CD4-positive, alpha-beta T cell treated with Interleukin-17A for 4 hours (primary cell): Measurements from ENCODE around the gene GPR137C.

Source experiments
- DNase-seq: peaks from one replicate; pipeline ENCODE4 v3.0.0-alpha.2; 2020; ENCODE audit warnings: mixed read lengths

The GPR137C gene, protein sequence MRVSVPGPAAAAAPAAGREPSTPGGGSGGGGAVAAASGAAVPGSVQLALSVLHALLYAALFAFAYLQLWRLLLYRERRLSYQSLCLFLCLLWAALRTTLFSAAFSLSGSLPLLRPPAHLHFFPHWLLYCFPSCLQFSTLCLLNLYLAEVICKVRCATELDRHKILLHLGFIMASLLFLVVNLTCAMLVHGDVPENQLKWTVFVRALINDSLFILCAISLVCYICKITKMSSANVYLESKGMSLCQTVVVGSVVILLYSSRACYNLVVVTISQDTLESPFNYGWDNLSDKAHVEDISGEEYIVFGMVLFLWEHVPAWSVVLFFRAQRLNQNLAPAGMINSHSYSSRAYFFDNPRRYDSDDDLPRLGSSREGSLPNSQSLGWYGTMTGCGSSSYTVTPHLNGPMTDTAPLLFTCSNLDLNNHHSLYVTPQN

DNA sequence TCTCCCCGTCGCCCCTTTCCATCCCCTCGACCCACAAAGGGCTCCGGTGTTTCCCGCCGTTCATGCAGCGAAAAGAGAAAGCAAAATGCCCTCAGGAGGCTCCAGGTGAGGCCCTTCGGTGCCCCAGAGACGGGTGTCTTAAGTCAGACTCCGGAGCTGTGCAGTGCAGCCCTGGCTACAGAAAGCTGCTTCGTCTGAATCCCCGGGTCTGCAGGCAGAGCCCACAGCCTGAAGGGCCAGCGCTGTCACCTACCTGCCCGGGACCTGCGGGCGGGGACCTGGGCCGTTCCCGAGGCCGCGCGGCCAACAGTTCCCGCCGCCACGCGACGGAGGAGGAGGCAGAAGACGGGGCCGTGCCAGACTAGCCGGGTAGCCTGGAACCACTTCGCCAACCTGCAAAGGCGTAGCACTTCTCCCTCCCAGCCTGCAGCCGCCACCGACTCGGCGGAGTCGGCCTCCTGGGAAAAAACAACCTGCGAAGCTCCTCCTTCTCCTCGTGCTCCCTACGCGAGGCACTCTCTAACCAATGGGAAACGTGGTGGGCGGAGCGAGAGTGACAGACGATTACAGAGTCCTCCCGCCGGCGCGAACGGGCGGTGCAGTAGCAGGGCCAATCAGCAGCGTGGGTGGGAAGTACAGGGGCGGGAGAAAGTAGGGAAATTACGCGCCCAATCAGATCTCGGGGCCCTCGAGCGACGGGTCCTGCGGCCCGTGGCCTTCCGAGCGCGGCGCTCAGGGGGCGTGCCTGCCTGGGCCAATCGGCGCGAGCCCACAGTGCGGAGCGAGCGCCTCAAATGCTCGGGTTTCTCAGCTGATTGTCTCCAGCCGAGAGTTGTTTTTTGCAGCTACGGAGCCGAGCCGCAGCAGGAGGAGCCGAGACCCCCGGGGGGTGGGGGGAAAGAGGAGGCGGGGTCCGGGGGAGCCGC is at the start of gene GPR137C, which contains the start of gene TXNDC16:
GPR137C (plus strand) TSS at position 774 of the 926 bp plus-strand sequence. CDS start 312 bp downstream, outside the sequence.
TXNDC16 (minus strand) TSS at position 443 of the 926 bp plus-strand sequence. CDS start 8,948 bp downstream, outside the sequence.
- DNase-seq: peak; percentile 99

DNA sequence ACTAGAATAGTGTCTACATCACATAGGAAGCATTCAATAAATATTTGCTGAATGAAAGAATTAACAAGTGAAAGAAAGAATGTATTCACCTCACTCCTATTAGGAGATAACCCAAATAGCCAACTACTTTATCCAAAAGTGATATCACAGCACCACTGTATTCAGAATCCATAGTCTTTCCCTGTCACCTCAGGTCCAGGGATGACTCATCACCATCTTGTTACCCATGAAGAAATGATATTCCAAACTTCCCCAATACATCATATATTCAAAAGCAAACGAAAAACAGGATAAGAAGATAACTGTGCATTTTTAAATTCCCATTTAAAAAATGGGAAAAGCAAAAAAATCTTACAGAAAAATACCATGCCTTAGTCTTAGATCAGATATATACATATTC is 39.4 kb upstream of the GPR137C start:
- DNase-seq: no peak

DNA sequence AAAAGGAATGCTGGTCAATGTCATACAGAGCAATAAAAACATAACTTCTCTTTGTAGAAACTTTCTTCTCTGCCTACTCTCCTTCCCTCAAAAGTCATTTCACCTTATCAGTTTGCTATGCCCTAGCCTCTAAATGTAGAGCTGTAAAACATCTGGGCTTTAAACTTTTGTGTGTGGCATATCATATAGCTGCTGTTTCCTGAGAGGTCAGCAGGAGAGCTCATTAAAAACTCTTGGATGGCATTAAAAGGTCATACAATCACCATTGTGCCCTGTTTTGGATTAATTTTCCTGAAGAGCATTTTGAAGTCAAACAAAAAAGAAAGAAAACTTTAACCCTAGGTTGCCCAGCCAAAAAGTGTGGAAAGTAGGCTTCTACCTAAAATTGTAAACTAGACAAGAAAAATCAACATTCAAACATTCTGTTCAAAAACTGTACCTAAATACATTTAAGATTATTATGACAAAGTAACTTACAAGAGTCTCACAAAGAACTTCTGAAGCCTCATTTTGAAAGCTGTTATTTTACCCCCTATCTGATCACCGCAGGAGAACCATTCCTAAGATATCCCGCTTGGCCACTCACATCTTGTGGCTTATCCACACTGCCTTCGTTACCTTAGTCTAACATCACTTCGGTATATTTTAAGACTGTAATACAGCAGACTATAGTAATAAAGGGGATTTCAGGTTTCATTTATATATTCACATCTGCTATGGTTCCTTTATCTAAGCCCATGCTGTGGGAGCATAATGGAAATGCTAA is 38.4 kb upstream of the GPR137C start:
- no peak for DNase-seq

DNA sequence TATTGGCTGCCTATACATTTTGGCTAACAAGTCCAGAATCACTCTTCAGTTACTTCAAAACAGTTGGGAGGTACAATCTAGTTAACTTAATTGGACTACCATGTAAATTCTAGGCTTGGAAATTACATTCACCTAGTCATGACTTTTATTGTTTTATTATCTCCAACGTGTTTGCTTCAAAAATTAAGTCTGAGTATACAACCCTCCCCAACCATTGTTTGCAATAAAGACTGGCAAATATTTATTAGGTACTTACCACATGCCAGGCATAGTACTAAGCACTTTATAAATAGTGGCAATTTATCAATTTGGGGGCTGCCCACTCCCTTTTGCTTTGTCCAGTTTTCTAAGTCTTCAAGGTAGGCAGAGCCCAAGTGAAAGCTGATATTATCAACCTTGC is 30.6 kb upstream of the GPR137C start:
- no peak for DNase-seq

DNA sequence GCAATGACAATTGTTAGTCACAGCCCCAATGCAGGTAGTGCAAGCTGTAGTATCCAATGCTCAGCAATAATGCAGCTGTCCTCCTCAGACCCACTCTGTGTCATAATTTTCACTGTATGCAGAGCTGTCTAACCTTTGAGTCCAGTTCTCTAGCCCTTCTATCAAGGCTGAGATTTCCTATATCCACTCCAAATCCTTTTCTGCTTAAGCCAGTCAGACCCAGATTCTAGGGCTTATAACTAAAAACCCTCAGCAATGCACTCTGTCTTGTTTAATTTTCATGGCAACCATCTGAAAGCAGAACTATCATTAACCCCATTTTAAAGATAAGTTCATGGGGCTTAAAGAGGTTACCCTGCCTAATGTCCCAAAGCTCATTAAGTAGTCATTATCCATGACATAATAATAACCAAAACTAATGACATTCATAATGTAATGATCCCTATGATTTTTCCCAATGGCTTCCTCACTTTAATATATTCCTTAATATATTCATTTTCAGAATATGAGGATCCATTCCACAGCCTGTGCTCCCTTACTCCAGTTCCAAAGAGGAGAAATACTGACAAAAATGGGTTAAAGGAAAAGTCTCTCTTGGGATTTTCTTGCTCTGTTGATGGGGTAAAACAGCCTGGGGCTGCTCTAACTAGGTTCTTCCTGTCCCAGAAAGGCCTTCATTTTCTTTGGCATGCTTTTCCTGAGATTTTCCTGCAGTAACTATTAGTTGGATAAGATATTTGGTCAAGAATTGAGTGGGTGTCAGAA is 29.9 kb upstream of the GPR137C start:
- DNase-seq: no peak

DNA sequence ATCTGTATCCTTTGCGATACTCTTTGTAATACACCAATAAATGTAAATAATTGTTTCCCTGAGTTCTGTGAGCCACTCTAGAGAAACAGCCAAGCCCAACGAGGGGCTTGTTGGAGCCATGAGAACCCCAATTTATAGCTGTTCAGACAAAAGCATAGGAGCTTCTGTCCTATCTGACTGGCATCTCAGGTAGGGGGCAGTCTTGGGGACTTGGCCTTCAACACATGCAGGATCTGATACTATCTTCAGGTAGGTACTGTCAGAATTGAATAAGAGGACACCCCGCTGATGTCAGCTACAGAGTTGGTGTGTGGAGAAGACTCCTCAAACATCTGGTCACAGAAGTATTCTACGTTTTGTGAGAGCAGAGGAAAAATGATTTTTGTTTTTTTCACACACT is 25.6 kb upstream of the GPR137C start:
- DNase-seq: no peak

DNA sequence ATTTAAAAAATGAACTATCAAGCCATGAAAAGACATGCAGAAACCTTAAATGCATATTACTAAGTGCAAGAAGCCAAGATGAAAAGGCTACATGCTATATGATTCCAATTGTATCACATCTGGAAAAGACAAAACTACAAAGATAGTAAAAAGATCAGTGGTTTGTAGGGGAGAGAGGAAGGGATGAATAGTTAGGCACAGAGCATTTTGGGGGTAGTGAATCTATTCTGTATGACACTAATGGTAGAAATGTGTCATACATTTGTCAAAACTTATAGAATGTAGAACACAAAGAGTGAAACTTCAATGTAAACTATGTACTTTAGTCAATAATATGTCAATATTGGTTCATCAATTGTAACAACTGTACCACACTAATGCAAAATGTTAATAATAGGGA is 21.2 kb upstream of the GPR137C start:
- no peak for DNase-seq

DNA sequence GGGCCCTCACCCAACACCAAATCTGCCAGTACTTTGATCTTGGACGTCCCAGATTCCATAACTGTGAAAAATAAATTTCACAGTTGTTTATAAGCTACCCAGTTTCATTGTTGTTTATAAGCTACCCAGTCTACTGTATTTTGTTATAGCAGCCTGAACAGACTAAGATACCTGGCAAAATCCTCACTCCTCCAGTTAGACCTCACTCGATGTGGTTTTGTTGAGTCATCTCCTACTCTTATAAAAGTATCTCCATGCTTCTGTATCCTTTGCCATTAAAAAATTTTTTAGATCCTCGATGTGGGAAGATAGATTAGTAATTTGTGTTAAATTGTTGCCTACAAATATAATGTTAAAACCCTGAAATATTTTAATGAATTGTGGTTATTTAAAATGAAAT is 16.4 kb upstream of the GPR137C start:
- no peak for DNase-seq

DNA sequence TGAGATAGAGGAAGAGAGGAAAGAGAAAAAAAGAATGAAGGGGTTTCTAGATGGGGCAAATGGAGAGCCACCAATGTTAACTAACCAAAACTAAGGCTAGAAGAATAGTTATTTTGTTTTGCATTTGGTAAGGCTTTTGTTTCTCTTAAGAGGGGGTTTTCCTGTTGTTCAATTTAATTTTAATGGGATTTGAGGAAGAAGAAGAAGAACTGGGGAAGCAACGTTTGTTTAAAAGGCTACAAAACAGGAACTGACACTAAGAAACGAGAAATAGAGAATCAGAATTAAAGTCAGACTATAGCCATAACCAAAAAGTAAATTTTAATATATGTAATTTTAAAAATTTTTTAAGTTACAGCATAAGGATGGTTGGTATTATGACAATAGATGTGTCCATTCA is 14.0 kb upstream of the GPR137C start:
- DNase-seq: no peak

DNA sequence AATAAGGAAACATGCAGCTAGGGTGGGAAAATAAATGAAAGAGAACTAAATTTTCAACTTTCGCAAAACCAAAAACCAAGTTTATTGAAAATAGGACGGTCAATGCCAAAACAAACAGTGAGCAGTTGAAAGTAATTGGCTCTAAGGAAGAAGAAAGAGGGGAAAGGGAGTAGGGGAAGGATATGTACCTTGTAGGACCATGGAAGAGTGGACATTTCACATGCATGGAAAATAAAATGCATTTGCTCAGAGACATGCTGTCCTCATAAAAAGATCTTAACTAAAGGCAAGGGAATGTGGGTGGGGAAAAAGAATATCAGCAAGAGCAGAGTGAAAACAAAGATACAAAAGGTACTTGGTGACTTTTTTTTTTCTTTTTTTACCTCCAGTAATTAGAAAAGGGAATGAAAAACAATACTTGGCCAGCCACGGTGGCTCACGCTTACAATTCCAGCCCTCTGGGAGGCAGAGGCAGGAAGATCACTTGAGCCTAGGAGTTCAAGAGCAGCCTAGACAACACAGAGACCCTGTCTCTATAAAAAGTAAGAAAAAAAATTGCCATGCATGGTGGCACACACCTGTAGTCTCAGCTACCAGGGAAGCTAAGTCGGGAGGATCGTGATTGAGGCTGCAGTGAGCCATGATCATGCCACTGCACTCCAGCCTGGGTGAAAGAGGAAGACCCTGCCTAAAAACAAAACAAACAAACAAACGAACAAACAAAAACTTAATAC is 6.9 kb upstream of the GPR137C start:
- no peak for DNase-seq

DNA sequence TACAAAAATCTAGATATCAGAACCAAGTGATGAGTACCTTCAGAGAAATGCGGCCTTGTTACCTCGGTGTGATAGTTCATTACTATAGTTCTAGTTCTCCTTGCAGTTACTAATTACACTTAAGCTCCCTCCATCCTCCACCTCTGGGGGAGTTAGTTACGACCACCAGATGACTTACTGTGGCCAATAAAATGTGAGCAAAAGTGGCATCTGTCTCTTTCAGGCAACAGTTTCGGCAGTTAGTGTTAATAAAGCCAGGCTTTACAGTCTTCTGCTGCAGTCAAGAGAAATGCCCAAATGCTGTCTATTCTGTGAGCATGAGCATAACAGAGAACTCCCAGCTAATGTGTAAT is 6.3 kb upstream of the GPR137C start:
- DNase-seq: no peak

DNA sequence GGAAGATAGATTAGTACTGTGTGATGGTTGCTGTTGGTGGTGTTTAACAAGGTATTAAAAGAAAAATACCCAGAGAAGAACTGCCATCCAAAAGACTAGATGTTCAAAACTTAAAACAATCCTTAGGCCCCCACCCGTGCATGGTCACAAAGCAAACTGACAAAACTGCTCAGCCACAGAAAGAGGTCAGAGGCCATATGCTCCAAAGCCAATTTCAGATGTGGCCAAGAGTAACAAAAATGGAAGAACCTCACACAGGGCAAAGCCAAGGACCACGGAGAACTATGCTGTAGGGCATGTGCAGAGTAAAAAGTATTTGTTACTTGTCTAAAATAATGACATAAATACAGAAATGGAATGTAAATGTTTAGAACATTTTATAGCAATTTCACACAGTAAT is 5.6 kb upstream of the GPR137C start:
- no peak for DNase-seq

DNA sequence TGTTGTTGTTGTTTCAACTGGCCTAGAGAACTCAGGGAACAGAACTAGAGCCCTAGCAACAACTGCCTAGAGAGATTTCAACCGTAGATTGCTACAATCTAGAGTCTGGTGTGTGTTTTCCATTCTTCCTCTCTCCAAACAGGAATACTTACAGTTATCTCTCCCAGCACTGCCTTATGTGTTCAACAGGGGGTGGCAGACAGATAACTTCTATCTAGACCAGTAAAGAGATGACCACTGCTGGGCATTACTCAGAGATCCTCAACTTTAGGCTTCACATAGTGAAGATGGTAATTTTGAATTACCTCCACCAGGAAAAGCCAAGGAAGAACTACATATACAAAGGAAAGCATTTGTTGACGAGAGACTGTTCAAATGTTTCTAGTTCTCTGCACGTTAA is 5.1 kb upstream of the GPR137C start:
- no peak for DNase-seq

DNA sequence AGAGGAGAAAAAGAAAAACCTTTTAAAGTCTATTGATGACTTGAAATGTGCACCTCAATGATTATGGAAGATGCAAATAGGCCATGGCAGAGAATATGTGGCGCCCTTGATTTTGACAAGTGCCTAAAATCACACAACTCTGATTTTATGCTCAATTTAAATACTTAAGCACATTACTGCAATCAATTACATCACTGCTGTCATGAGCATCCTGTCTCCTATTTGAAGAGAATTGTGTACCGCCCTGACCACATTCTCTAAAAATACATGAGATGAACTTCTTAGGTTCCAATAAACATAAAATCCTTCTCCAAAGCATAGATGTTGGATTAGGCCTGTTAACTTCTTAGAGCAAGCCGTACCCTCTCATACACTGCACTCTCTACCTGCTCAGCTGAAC is 2.0 kb upstream of the GPR137C start:
- no peak for DNase-seq

DNA sequence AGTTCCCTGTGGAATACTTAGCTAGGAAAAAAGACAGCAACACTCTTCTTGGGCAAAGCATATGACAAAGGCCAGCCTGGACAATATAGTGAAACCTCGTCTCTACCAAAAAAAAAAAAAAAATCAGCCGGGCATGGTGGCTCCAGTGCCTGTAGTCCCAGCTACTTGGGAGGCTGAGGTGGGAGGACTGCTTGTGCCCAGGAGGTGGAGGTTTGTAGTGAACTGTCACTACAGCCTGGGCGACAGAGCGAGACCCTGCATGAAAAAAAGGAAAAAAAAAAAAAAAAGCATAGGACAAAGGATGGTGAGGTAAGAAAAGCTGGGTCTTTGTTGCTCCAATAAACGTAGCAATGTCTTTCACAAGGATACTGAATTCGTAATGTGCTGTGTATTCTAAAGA is 1.4 kb upstream of the GPR137C start:
- DNase-seq: no peak

DNA sequence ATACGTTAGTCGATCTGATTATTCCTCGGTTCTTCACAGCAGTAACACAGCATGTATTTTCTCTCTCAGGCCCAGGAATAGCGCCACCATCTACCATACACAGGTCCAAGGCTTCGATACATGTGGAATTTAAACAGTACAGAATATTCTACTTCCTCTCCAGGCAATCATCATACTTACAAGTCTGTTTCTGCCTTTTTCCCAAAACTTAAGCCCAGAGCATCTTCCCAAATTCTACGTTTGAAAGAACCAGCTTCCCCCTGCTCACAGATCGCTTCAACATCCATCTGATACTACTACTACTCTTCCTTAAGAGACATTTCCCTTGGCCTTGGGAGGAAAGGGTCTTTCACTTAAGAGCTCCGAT is 957 bp upstream of the GPR137C start:
- peak; percentile 23 for DNase-seq

DNA sequence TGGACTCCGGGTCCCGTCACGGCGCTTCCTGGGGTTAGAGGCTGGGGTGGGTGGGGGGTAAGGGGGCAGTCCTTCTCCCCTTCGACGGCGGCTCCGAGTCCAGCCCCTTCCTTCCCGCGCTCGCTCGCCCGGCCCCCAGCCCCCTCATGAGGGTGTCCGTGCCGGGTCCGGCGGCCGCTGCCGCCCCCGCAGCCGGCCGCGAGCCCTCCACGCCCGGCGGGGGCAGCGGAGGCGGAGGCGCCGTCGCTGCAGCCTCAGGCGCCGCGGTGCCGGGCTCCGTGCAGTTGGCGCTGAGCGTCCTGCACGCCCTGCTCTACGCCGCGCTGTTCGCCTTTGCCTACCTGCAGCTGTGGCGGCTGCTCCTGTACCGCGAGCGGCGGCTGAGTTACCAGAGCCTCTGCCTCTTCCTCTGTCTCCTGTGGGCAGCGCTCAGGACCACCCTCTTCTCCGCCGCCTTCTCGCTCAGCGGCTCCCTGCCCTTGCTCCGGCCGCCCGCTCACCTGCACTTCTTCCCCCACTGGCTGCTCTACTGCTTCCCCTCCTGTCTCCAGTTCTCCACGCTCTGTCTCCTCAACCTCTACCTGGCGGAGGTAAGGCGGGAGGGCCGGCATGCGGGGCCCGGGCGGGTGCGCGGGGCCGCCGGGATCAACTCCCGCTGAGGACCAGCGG is 500 bp downstream of the GPR137C start:
- DNase-seq: peak; percentile 54

DNA sequence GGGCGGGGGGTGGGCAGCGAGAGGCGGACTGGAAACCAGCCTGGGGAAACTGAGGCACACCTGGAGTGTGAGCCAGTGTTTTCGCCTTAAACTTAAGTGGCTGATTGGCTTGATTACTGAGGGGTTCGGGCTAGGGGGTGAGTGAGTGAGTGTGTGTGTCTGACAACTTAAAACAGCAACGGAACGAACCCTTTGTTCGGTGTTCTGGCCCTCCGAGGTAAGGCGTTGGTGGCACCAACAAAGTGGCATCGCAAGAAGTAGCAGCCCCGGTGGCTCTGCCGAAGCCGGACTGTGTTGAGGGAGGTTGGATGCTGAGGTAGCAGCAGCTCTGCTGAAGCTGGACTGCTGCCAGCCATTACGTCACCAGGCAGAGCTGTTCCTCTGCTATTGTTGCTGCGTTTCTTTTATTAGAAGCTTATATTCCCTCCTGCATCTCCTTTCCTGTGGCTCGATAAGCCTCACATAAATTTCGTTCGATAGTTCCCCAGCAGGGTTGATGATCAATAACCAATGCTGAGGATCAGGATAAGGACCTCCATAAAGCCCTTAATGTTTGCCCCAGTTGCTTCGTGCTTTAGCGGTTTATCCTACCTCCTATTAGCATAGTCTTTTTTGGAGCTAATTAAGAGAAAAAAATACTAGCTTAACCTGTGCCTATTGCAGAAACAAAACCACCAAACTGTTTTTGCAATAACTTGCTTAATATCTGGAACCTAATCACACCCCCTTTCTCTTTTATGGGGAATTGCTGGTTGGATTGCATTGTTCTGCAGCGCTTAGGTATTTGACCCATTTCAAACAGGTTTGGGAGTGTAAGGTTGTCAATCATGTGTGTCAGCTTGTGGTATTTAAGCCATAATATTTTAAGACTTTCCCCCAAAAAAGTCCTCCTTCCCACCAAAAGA is 1.3 kb downstream of the GPR137C start:
- peak; percentile 93 for DNase-seq

DNA sequence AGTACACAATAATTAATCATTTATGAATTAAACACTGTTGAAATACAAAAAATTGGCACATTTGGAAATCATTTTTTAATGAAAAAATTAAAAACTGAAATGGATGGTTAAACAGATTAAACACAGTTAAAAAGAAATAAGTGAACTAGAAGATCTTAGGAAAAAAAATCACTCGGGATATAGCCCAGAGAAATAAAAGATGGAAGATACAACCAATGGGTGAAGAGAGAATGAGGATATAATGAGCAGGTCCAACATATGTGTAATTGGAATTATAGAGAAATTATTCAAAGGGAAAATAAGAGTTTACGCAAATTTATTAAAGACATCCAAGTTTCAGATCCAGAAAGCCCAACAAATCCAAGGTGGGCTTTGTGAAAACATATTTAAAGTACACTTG is 6.1 kb downstream of the GPR137C start:
- DNase-seq: no peak

DNA sequence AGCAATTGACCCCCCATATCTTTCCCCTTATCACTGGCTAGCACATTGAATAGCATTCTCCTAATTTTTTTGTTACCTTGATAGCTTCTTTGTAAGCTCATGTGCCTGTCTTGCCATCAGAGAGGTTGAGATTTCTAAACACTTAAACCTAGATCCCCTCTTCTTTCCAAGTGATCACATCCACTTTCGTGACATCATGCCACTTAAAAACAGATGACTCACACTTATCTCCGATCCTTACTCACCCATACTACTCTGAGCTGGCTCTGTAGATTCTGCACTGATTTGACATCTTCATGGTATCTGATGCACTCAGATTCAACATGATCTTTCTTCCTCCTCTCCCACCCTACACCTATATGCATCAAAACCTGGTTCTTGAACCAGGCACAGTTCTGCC is 10.5 kb downstream of the GPR137C start:
- no peak for DNase-seq
